ENCODE measurements around the gene SLC13A3. TPM values are rescaled to one million over a fixed set of nuclear protein-coding genes. Genes with fewer than 3 reads are reported as not detected.

SLC13A3 gene
- total RNA-seq, 3 donors from 2014 or later (not counting 1 experiment from before 2014, with no cell fraction given): 0.63 TPM; not detected in 1

GRCh38 chr20:46580613-46581205, 70.5 kb downstream of the SLC13A3 start:
- no peak overlapping the region for H3K27ac ChIP-seq (ENCODE audit: low read length)
- 87% methylated on average over 2 of the region's 2 CpGs for WGBS (ENCODE audit: insufficient coverage)
- H3K36me3 ChIP-seq (ENCODE audit: control insufficient read depth, insufficient read depth, low read length): no peaks in the 10 kb centered on the region
- DNase-seq (no peak), ATAC-seq (no peak)
- H3K27ac Mint-ChIP-seq: no peak overlapping the region
- H3K27me3 Mint-ChIP-seq (ENCODE audit: low read depth in 2 of 2): peaks cover 0 to 6% of the 10 kb centered on the region in 2 donors
- no peaks in the 10 kb centered on the region for H3K36me3 Mint-ChIP-seq
- H3K27me3 ChIP-seq (ENCODE audit: control insufficient read depth, insufficient read depth, low read length): no peaks in the 10 kb centered on the region
- H3K4me1 Mint-ChIP-seq: no peaks in the 10 kb centered on the region
- no peaks in the 10 kb centered on the region for H3K9me3 Mint-ChIP-seq
- H3K9me3 ChIP-seq (ENCODE audit: control insufficient read depth, insufficient read depth, low read length): no peaks in the 10 kb centered on the region
- intact Hi-C loops (cut with micrococcal nuclease): no loop called here
- no peak overlapping the region for H3K4me3 ChIP-seq (ENCODE audit: low read length)
- no peak for TF ChIP-seq CTCF (IDR thresholded peaks at IDR 0.05)
- no peaks in the 10 kb centered on the region for H3K4me1 ChIP-seq (ENCODE audit: control insufficient read depth, insufficient read depth, low read length)
- no peak overlapping the region for H3K4me3 Mint-ChIP-seq

GRCh38 chr20:46578745-46579144, 72.5 kb downstream of the SLC13A3 start:
- no peaks in the 10 kb centered on the region for H3K36me3 Mint-ChIP-seq
- DNase-seq: no peak
- H3K4me1 Mint-ChIP-seq: no peaks in the 10 kb centered on the region
- Histone ChIP-seq H3K9me3 (ENCODE audit: control insufficient read depth, insufficient read depth, low read length) (no peaks in the 10 kb centered on the region), H3K4me3 (ENCODE audit: low read length) (no peak overlapping the region), H3K36me3 (ENCODE audit: control insufficient read depth, insufficient read depth, low read length) (no peaks in the 10 kb centered on the region), H3K27me3 (ENCODE audit: control insufficient read depth, insufficient read depth, low read length) (no peaks in the 10 kb centered on the region), H3K27ac (ENCODE audit: low read length) (no peak overlapping the region), H3K4me1 (ENCODE audit: control insufficient read depth, insufficient read depth, low read length) (no peaks in the 10 kb centered on the region)
- no peaks in the 10 kb centered on the region for H3K9me3 Mint-ChIP-seq
- no peak for TF ChIP-seq CTCF (IDR thresholded peaks at IDR 0.05)
- H3K4me3 Mint-ChIP-seq: no peak overlapping the region
- ATAC-seq: no peak
- WGBS (ENCODE audit: insufficient coverage): 78% methylated on average over 3 of the region's 7 CpGs
- intact Hi-C loops (cut with micrococcal nuclease): no loop called here
- H3K27ac Mint-ChIP-seq: no peak overlapping the region
- peaks cover 0 to 6% of the 10 kb centered on the region in 2 donors for H3K27me3 Mint-ChIP-seq (ENCODE audit: low read depth in 2 of 2)

- Histone ChIP-seq H3K27ac (ENCODE audit: low read length) (no peak overlapping the region), H3K4me3 (ENCODE audit: low read length) (no peak overlapping the region), H3K4me1 (ENCODE audit: control insufficient read depth, insufficient read depth, low read length) (no peaks in the 10 kb centered on the region), H3K27me3 (ENCODE audit: control insufficient read depth, insufficient read depth, low read length) (no peaks in the 10 kb centered on the region), H3K9me3 (ENCODE audit: control insufficient read depth, insufficient read depth, low read length) (no peaks in the 10 kb centered on the region), H3K36me3 (ENCODE audit: control insufficient read depth, insufficient read depth, low read length) (no peaks in the 10 kb centered on the region)
- Mint-ChIP-seq H3K4me3 (no peak overlapping the region), H3K9me3 (no peaks in the 10 kb centered on the region), H3K27me3 (ENCODE audit: low read depth in 2 of 2) (peaks cover under 1 to 6% of the 10 kb centered on the region in 2 donors), H3K36me3 (no peaks in the 10 kb centered on the region), H3K4me1 (no peaks in the 10 kb centered on the region), H3K27ac (no peak overlapping the region)
- ATAC-seq: no peak
- 75% methylated on average over 5 of the region's 6 CpGs for WGBS (ENCODE audit: insufficient coverage)
- DNase-seq: no peak
- intact Hi-C loops (cut with micrococcal nuclease): no loop called here
- TF ChIP-seq CTCF (IDR thresholded peaks at IDR 0.05): no peak
Measured at GRCh38 chr20:46576774-46577395, 74.4 kb downstream of the SLC13A3 start.

Data from natural killer cell (primary cell).